ENCODE data around the gene RNF212B.

GRCh38 chr14:23215421-23215820 is 22.3 kb upstream of the RNF212B start:
- TF ChIP-seq CTCF (IDR thresholded peaks at IDR 0.05) (no peak), POLR2A (IDR thresholded peaks at IDR 0.05) (no peak)

Measured in lower leg skin (tissue), 3 donors.